HepG2 (cell line): ENCODE data around the gene INPP1. TPM values are rescaled to one million over a fixed set of nuclear protein-coding genes. Genes with fewer than 3 reads are reported as not detected.

Experiments used
- CREB3 ChIP-seq: sonication (generic); formaldehyde crosslinking; IDR thresholded peaks from 2 replicates; pipeline ENCODE4 v1.5.0; 2020; ENCODE audit warnings: missing genetic modification reagents
- ETV5 ChIP-seq: IDR thresholded peaks from 2 replicates; pipeline ENCODE4 v1.6.1; 2018; ENCODE audit warnings: missing biosample characterization, missing genetic modification reagents, inconsistent platforms, borderline replicate concordance
- GABPA ChIP-seq, 2 experiments: IDR thresholded peaks; 2 replicates each; pipeline ENCODE4 v1.6.1; 2011 to 2016; ENCODE audit warnings: low read depth in 2 of 2, low read length in 1 of 2, missing biosample characterization in 1 of 2, missing genetic modification characterization in 1 of 2
- HHEX ChIP-seq: IDR thresholded peaks from 2 replicates; pipeline ENCODE4 v1.6.1; 2016; ENCODE audit warnings: control low read depth
- HOMEZ ChIP-seq: IDR thresholded peaks from 2 replicates; pipeline ENCODE4 v1.6.1; 2016; ENCODE audit warnings: low read depth
- HOXA9 ChIP-seq: sonication (generic); formaldehyde crosslinking; IDR thresholded peaks from 2 replicates; pipeline ENCODE4 v1.8.1; 2022; ENCODE audit warnings: missing genetic modification reagents, mild to moderate bottlenecking, moderate library complexity, borderline replicate concordance
- MTA1 ChIP-seq: sonication (generic); formaldehyde crosslinking; IDR thresholded peaks from 2 replicates; pipeline ENCODE4 v1.4.0; 2020; ENCODE audit warnings: missing genetic modification reagents, mild to moderate bottlenecking, borderline replicate concordance
- NKX3-1 ChIP-seq: sonication (generic); formaldehyde crosslinking; IDR thresholded peaks from 2 replicates; pipeline ENCODE4 v1.5.0; 2020; ENCODE audit warnings: missing genetic modification reagents
- PTBP1 ChIP-seq: fragments of 200-400 bp; formaldehyde crosslinking; IDR thresholded peaks from 2 replicates; pipeline ENCODE4 v1.6.1; 2018; ENCODE audit warnings: low read length, low read depth; ENCODE audit not compliant: poor library complexity, severe bottlenecking
- RBFOX2 ChIP-seq: fragments of 200-400 bp; formaldehyde crosslinking; IDR thresholded peaks from 2 replicates; pipeline ENCODE4 v1.6.1; 2017; ENCODE audit warnings: low read depth, mild to moderate bottlenecking, low read length
- STAG1 ChIP-seq: sonication (generic); formaldehyde crosslinking; IDR thresholded peaks from 2 replicates; pipeline ENCODE4 v1.4.0; 2020; ENCODE audit warnings: missing genetic modification reagents
- TOE1 ChIP-seq: sonication (generic); formaldehyde crosslinking; IDR thresholded peaks from 2 replicates; pipeline ENCODE4 v1.4.0; 2020; ENCODE audit warnings: mild to moderate bottlenecking, missing genetic modification reagents
- WIZ ChIP-seq: sonication (generic); formaldehyde crosslinking; IDR thresholded peaks from 2 replicates; pipeline ENCODE4 v1.5.1; 2020; ENCODE audit warnings: mild to moderate bottlenecking, missing genetic modification reagents
- ZBTB25 ChIP-seq: IDR thresholded peaks from 2 replicates; pipeline ENCODE4 v1.6.1; 2018; ENCODE audit warnings: missing genetic modification reagents
- ZBTB49 ChIP-seq: sonication (generic); formaldehyde crosslinking; IDR thresholded peaks from 2 replicates; pipeline ENCODE4 v1.4.0; 2020; ENCODE audit warnings: missing genetic modification reagents, borderline replicate concordance
- ZNF20 ChIP-seq: sonication (generic); formaldehyde crosslinking; IDR thresholded peaks from 2 replicates; pipeline ENCODE4 v1.4.0; 2020; ENCODE audit warnings: mild to moderate bottlenecking, moderate library complexity, missing genetic modification reagents
- ZNF24 ChIP-seq: fragments of 450-650 bp; IDR thresholded peaks from 2 replicates; pipeline ENCODE4 v1.6.1; 2017; ENCODE audit warnings: antibody characterized with exemption, mild to moderate bottlenecking
- ZNF501 ChIP-seq: sonication (generic); formaldehyde crosslinking; IDR thresholded peaks from 2 replicates; pipeline ENCODE4 v1.5.1; 2020; ENCODE audit warnings: mild to moderate bottlenecking, moderate library complexity, missing genetic modification reagents
- ZNF543 ChIP-seq: sonication (generic); formaldehyde crosslinking; IDR thresholded peaks from 2 replicates; pipeline ENCODE4 v1.4.0; 2020; ENCODE audit warnings: mild to moderate bottlenecking, missing genetic modification reagents
- ZNF878 ChIP-seq: sonication (generic); formaldehyde crosslinking; IDR thresholded peaks from 2 replicates; pipeline ENCODE4 v1.8.1; 2023; ENCODE audit warnings: mild to moderate bottlenecking, missing genetic modification reagents, moderate library complexity
- ZSCAN20 ChIP-seq: sonication (generic); formaldehyde crosslinking; IDR thresholded peaks from 2 replicates; pipeline ENCODE4 v1.4.0; 2020; ENCODE audit warnings: missing genetic modification reagents, mild to moderate bottlenecking, borderline replicate concordance
- ZXDC ChIP-seq: sonication (generic); formaldehyde crosslinking; IDR thresholded peaks from 2 replicates; pipeline ENCODE4 v1.5.0; 2020; ENCODE audit warnings: mild to moderate bottlenecking, missing genetic modification reagents
- polyA plus RNA-seq, 8 experiments: library from polyadenylated mRNA; depleted of rRNA in 3 of 8; stranded (reverse) in 7 of 8; unstranded in 1 of 8; fragments of >200 nt; fragmentation: Illumina TruSeq in 4 of 8; extraction: Trizol in 4 of 8; gene quantifications; 2 replicates each; pipeline versions ENCODE4 v1.2.1 to v1.2.3, GENCODE V29; 2011 to 2016; ENCODE audit warnings: low read depth in 4 of 8, missing spikeins in 1 of 8, mixed read lengths in 1 of 8; ENCODE audit not compliant: insufficient read depth in 1 of 8
- total RNA-seq, 5 experiments: library from RNA; depleted of rRNA; stranded (reverse); fragments of >200 nt; fragmentation: Illumina TruSeq; extraction: Trizol; gene quantifications; 2 replicates each; pipeline ENCODE4 v1.2.3, GENCODE V29; 2016; ENCODE audit warnings: low read depth in 1 of 5

Gene INPP1
- total and polyA plus RNA-seq, 2 of the 13 experiments (the other 11 are each of a cell fraction or from before 2014, with no cell fraction given): 10.0 to 13.3 TPM

- TF ChIP-seq PTBP1 (no peak), RBFOX2 (no peak), ZNF543 (CRISPR knock-in tag) (no peak), ZSCAN20 (CRISPR knock-in tag) (no peak), ZNF24 (no peak), ZNF501 (CRISPR knock-in tag) (no peak), TOE1 (CRISPR knock-in tag) (no peak), HOXA9 (CRISPR knock-in tag) (0 out of 2 replicates have a peak, but pooled peaks have one; percentile 22), ETV5 (CRISPR knock-in tag) (no peak), GABPA (IDR thresholded peaks at IDR 0.05; ENCODE audit: low read depth, low read length) (no peak), GABPA (CRISPR knock-in tag; IDR thresholded peaks at IDR 0.05; ENCODE audit: low read depth) (no peak), MTA1 (CRISPR knock-in tag) (no peak), STAG1 (CRISPR knock-in tag) (no peak), ZNF878 (CRISPR knock-in tag) (0 out of 2 replicates have a peak, but pooled peaks have one; percentile 19), HOMEZ (no peak), ZXDC (peak; percentile 49; the same call in 1 of the 2 replicates), NKX3-1 (no peak), ZBTB25 (CRISPR knock-in tag) (no peak), CREB3 (CRISPR knock-in tag) (no peak), HHEX (no peak), ZBTB49 (CRISPR knock-in tag) (no peak), ZNF20 (CRISPR knock-in tag) (no peak), WIZ (CRISPR knock-in tag) (no peak)
Observed at GRCh38 chr2:190318931-190319554, 24.3 kb upstream of the INPP1 start (continued).
